H1 (cell line): ENCODE measurements around the gene SLC27A1. TPM values are rescaled to one million over a fixed set of nuclear protein-coding genes. Genes with fewer than 3 reads are reported as not detected.

Experiments
- CTCF ChIA-PET: fragments of 300-600 bp; sonication (Branson Sonifier 250); formaldehyde crosslinking; loops from one replicate; lab custom pipeline; 2021; ENCODE audit not compliant: partially characterized antibody; lab: Charles Lee
- POLR2A ChIA-PET: fragments of 300-600 bp; sonication (Branson Sonifier 250); formaldehyde crosslinking; loops from one replicate; lab custom pipeline; 2021; ENCODE audit warnings: inconsistent platforms; ENCODE audit not compliant: partially characterized antibody; lab: Charles Lee
- DNase-seq, 2 experiments: peaks; one replicate each; pipeline versions ENCODE4 v3.0.0 to v3.0.0-alpha.2; 2010 to 2022; ENCODE audit warnings: low spot score in 2 of 2, low read depth in 1 of 2, mixed read lengths in 1 of 2
- FAIRE-seq: peaks from 2 replicates; lab custom pipeline; 2011; peaks lifted over from hg19 to GRCh38; lab: Jason Lieb, UNC
- H2AFZ ChIP-seq: 2 replicates; pipeline ENCODE4 v1.8.1; 2012; ENCODE audit warnings: low read length, inconsistent platforms
- H2AK5ac ChIP-seq: 2 replicates; pipeline ENCODE4 v1.6.1; 2013; ENCODE audit warnings: low read depth, low read length
- H2BK120ac ChIP-seq: replicated peaks from 2 replicates; pipeline ENCODE3; 2013; ENCODE audit warnings: low read depth, low read length, inconsistent platforms
- H2BK12ac ChIP-seq: 2 replicates; pipeline ENCODE4 v1.6.1; 2013; ENCODE audit warnings: low read depth, low read length
- H2BK15ac ChIP-seq: 2 replicates; pipeline ENCODE4 v1.6.1; 2013; ENCODE audit warnings: low read length
- H2BK20ac ChIP-seq: 2 replicates; pipeline ENCODE4 v1.6.1; 2013; ENCODE audit warnings: low read length
- H2BK5ac ChIP-seq: 2 replicates; pipeline ENCODE4 v1.6.1; 2013; ENCODE audit warnings: low read depth, low read length
- H3K14ac ChIP-seq: 2 replicates; pipeline ENCODE4 v1.6.1; 2013; ENCODE audit warnings: inconsistent platforms; ENCODE audit not compliant: insufficient read length
- H3K18ac ChIP-seq: 2 replicates; pipeline ENCODE4 v1.6.1; 2013; ENCODE audit warnings: low read length; ENCODE audit errors: extremely low read depth
- H3K23ac ChIP-seq: 2 replicates; pipeline ENCODE4 v1.6.1; 2013; ENCODE audit warnings: inconsistent platforms; ENCODE audit not compliant: insufficient read length
- H3K23me2 ChIP-seq: 2 replicates; pipeline ENCODE4 v1.6.1; 2013; ENCODE audit warnings: low read depth, low read length
- H3K27ac ChIP-seq: 2 replicates; pipeline ENCODE4 v1.6.1; 2011; ENCODE audit warnings: low read depth, low read length, inconsistent platforms
- H3K27me3 ChIP-seq, 4 experiments: replicated peaks in 1 of 4; 1 replicate in 1 of 4; 2 replicates in 3 of 4; pipeline versions ENCODE4 v1.6.1 to v1.8.1; 2011 to 2013; ENCODE audit warnings: low read length in 3 of 4, mild to moderate bottlenecking in 3 of 4, inconsistent platforms in 2 of 4, mixed read lengths in 2 of 4, moderate library complexity in 1 of 4; ENCODE audit not compliant: control insufficient read depth in 3 of 4, insufficient read depth in 3 of 4; ENCODE audit errors: extremely low read depth in 1 of 4
- H3K36me3 ChIP-seq, 4 experiments: 2 replicates each; pipeline versions ENCODE4 v1.6.1 to v1.8.1; 2011 to 2013; ENCODE audit warnings: mild to moderate bottlenecking in 4 of 4, low read length in 3 of 4, moderate library complexity in 2 of 4, control low read depth in 1 of 4, inconsistent platforms in 1 of 4; ENCODE audit not compliant: insufficient read depth in 4 of 4, control insufficient read depth in 2 of 4
- H3K4ac ChIP-seq: replicated peaks from 2 replicates; pipeline ENCODE3; 2013; ENCODE audit warnings: low read length, low read depth, mixed read lengths, inconsistent platforms; ENCODE audit not compliant: insufficient read length
- H3K4me1 ChIP-seq, 4 experiments: replicated peaks in 1 of 4; 1 replicate in 1 of 4; 2 replicates in 3 of 4; pipeline versions ENCODE4 v1.6.1 to v1.8.1; 2011 to 2013; ENCODE audit warnings: low read length in 3 of 4, inconsistent platforms in 2 of 4, mixed read lengths in 1 of 4; ENCODE audit not compliant: insufficient read depth in 4 of 4, control insufficient read depth in 3 of 4
- H3K4me2 ChIP-seq, 2 experiments: 2 replicates each; pipeline versions ENCODE4 v1.6.1 to v1.8.1; 2011 to 2013; ENCODE audit warnings: low read depth in 2 of 2, low read length in 2 of 2, control low read depth in 1 of 2, inconsistent platforms in 1 of 2, mild to moderate bottlenecking in 1 of 2; ENCODE audit not compliant: insufficient read depth in 1 of 2
- H3K4me3 ChIP-seq, 4 experiments: fragments of 200-600, 300-600 bp in 1 of 4; sonication (generic), shearing (Covaris generic), sonication (Bioruptor Twin) in 1 of 4; 2 replicates each; pipeline versions ENCODE4 v1.5.1 to v1.8.1; 2011 to 2016; ENCODE audit warnings: low read length in 4 of 4, low read depth in 3 of 4, control low read depth in 2 of 4, inconsistent platforms in 2 of 4, mild to moderate bottlenecking in 2 of 4, mixed read lengths in 1 of 4, moderate library complexity in 1 of 4; ENCODE audit not compliant: insufficient read depth in 2 of 4; ENCODE audit errors: extremely low read depth in 1 of 4
- H3K56ac ChIP-seq: replicated peaks from 2 replicates; pipeline ENCODE3; 2013; ENCODE audit warnings: low read depth, mild to moderate bottlenecking, mixed read lengths, low read length, inconsistent platforms; ENCODE audit not compliant: insufficient read length
- H3K79me1 ChIP-seq: 2 replicates; pipeline ENCODE4 v1.6.1; 2013; ENCODE audit warnings: low read depth, low read length, control low read depth
- H3K79me2 ChIP-seq, 2 experiments: 2 replicates each; pipeline versions ENCODE4 v1.6.1 to v1.8.1; 2012 to 2013; ENCODE audit warnings: low read length in 2 of 2, mild to moderate bottlenecking in 2 of 2, inconsistent platforms in 1 of 2; ENCODE audit not compliant: insufficient read depth in 2 of 2, control insufficient read depth in 1 of 2
- H3K9ac ChIP-seq, 4 experiments: replicated peaks in 1 of 4; 1 replicate in 1 of 4; 2 replicates in 3 of 4; pipeline versions ENCODE4 v1.6.1 to v1.8.1; 2011 to 2013; ENCODE audit warnings: low read depth in 3 of 4, low read length in 3 of 4, control low read depth in 2 of 4, mild to moderate bottlenecking in 2 of 4, moderate library complexity in 2 of 4, inconsistent platforms in 1 of 4; ENCODE audit errors: extremely low read depth in 1 of 4
- H3K9me3 ChIP-seq, 2 experiments: 2 replicates each; pipeline versions ENCODE4 v1.6.1 to v1.8.1; 2012 to 2013; ENCODE audit warnings: mild to moderate bottlenecking in 2 of 2, moderate library complexity in 2 of 2, control low read depth in 1 of 2, inconsistent platforms in 1 of 2, low read depth in 1 of 2, low read length in 1 of 2, mixed read lengths in 1 of 2; ENCODE audit not compliant: insufficient read depth in 2 of 2
- H4K20me1 ChIP-seq, 2 experiments: replicated peaks in 1 of 2; 2 replicates each; pipeline versions ENCODE3 to v1.8.1; 2011 to 2013; ENCODE audit warnings: inconsistent platforms in 2 of 2, low read length in 2 of 2, mild to moderate bottlenecking in 1 of 2; ENCODE audit not compliant: insufficient read depth in 2 of 2, control insufficient read depth in 1 of 2
- H4K5ac ChIP-seq: 2 replicates; pipeline ENCODE4 v1.6.1; 2013; ENCODE audit warnings: low read length, low read depth, mixed read lengths, inconsistent platforms; ENCODE audit not compliant: insufficient read length
- H4K8ac ChIP-seq: 2 replicates; pipeline ENCODE4 v1.8.0; 2013; ENCODE audit warnings: mild to moderate bottlenecking, moderate library complexity, low read length, inconsistent platforms; ENCODE audit not compliant: insufficient read depth; ENCODE audit errors: extremely low read depth
- H4K91ac ChIP-seq: replicated peaks from 2 replicates; pipeline ENCODE3; 2013; ENCODE audit warnings: low read length, mixed read lengths, inconsistent platforms; ENCODE audit not compliant: insufficient read length
- ASH2L ChIP-seq: fragments of 200-600, 300-600 bp; sonication (generic); IDR thresholded peaks from one replicate; pipeline ENCODE4 v1.7.1; 2017; ENCODE audit warnings: low read length
- CBX8 ChIP-seq: fragments of 300-800, 300-1000 bp; sonication (generic); IDR thresholded peaks from 2 replicates; pipeline ENCODE4 v1.7.1; 2016; ENCODE audit warnings: low read depth, low read length, borderline replicate concordance
- EP300 ChIP-seq, 2 experiments: IDR thresholded peaks; 1 replicate in 1 of 2; 2 replicates in 1 of 2; pipeline ENCODE4 v1.6.1; 2011 to 2012; ENCODE audit warnings: low read depth in 2 of 2, low read length in 2 of 2, mild to moderate bottlenecking in 2 of 2, borderline replicate concordance in 1 of 2, inconsistent platforms in 1 of 2, moderate library complexity in 1 of 2
- GTF2F1 ChIP-seq: IDR thresholded peaks from 2 replicates; pipeline ENCODE4 v1.6.1; 2012; ENCODE audit warnings: low read depth, low read length, improper control_type of control experiment, borderline replicate concordance
- KDM4A ChIP-seq: IDR thresholded peaks from one replicate; pipeline ENCODE4 v1.7.1; 2012; ENCODE audit warnings: low read depth, mild to moderate bottlenecking, moderate library complexity, low read length, inconsistent platforms; ENCODE audit not compliant: severe bottlenecking
- KDM5A ChIP-seq: fragments of 200-600 bp; IDR thresholded peaks from 2 replicates; pipeline ENCODE4 v1.7.1; 2012; ENCODE audit warnings: mild to moderate bottlenecking, low read length, inconsistent platforms, mixed read lengths
- SRF ChIP-seq: IDR thresholded peaks from 2 replicates; pipeline ENCODE4 v1.6.1; 2011; ENCODE audit warnings: mild to moderate bottlenecking, low read depth, low read length, moderate library complexity
- TAF1 ChIP-seq: IDR thresholded peaks from 2 replicates; pipeline ENCODE4 v1.6.1; 2011; ENCODE audit warnings: mild to moderate bottlenecking, low read depth, low read length
- WGBS, 2 experiments: shearing (Covaris generic) in 1 of 2; methylation state at CpG; one replicate each; pipeline versions ENCODE4 v1.1.6 to v1.1.7; 2013 to 2015; ENCODE audit warnings: low lambda C conversion rate in 2 of 2, mixed read lengths in 2 of 2, inconsistent platforms in 1 of 2, low coverage in 1 of 2, missing lambda C conversion rate in 1 of 2; ENCODE audit not compliant: insufficient replicate concordance in 2 of 2, insufficient coverage in 1 of 2, insufficient read length in 1 of 2; ENCODE audit errors: extremely low coverage in 1 of 2, missing lambda C conversion rate in 1 of 2; 5-methylcytosine and 5-hydroxymethylcytosine counted together
- polyA plus RNA-seq, 7 experiments: library from polyadenylated mRNA; depleted of rRNA in 3 of 7; stranded (reverse) in 5 of 7; unstranded in 2 of 7; fragments of >200 nt in 5 of 7; fragments of 200-250 nt in 2 of 7; gene quantifications; 1 replicate in 5 of 7; 2 replicates in 1 of 7; 4 replicates in 1 of 7; pipeline versions ENCODE4 v1.2.1 to v1.2.3, GENCODE V29; 2011 to 2013; ENCODE audit warnings: missing spikeins in 2 of 7, mixed read lengths in 2 of 7
- total RNA-seq: library from RNA; stranded (reverse); fragmentation: NEBNext Ultra II Directional; extraction: Animal tissue kit (Norgen Biotek cat#: 25700); gene quantifications from 2 replicates; pipeline ENCODE4 v1.2.1, GENCODE V29; 2021

Gene SLC27A1
- total and polyA plus RNA-seq, 2 of the 8 experiments (the other 6 are each of a cell fraction or from before 2014, with no cell fraction given) = 7.5 to 9.1 TPM

GRCh38 chr19:17435218-17435617, 35.1 kb upstream of the SLC27A1 start:
- H2BK5ac ChIP-seq = no peak overlapping the region
- no peaks in the 10 kb centered on the region for H3K4me1 ChIP-seq
- H3K56ac ChIP-seq = no peak overlapping the region
- no peak overlapping the region for H3K18ac ChIP-seq
- H2BK12ac ChIP-seq = no peak overlapping the region
- H3K14ac ChIP-seq = no peak overlapping the region
- no peak overlapping the region for H3K23ac ChIP-seq
- POLR2A ChIA-PET = no interaction called here
- no peak overlapping the region for H2AFZ ChIP-seq
- no peaks in the 10 kb centered on the region; a peak in 1 of 7 replicates for H3K27me3 ChIP-seq
- no peak for TF ChIP-seq EP300 (IDR thresholded peaks at IDR 0.05; ENCODE audit: borderline replicate concordance in 1 of 2, low read depth in 2 of 2, low read length in 2 of 2)
- TF ChIP-seq TAF1 = no peak
- TF ChIP-seq ASH2L = no peak
- no peak for TF ChIP-seq GTF2F1
- no peak for TF ChIP-seq KDM4A
- TF ChIP-seq CBX8 = no peak
- no peak for TF ChIP-seq SRF
- TF ChIP-seq KDM5A = no peak
- no peak overlapping the region for H2BK120ac ChIP-seq
- H3K79me2 ChIP-seq = no peaks in the 10 kb centered on the region
- no peaks in the 10 kb centered on the region for H4K20me1 ChIP-seq
- no peak overlapping the region for H2BK15ac ChIP-seq
- H3K9me3 ChIP-seq = no peaks in the 10 kb centered on the region
- no peak overlapping the region for H4K91ac ChIP-seq
- no peak overlapping the region for H4K8ac ChIP-seq
- 83% methylated on average over 7 of the region's 7 CpGs; no CpG with 5 or more reads in 1 of the 2 experiments for WGBS, 2 experiments
- no peak for FAIRE-seq
- no peak overlapping the region for H3K27ac ChIP-seq
- H3K9ac ChIP-seq = no peak overlapping the region
- H3K4ac ChIP-seq = no peak overlapping the region
- no peak overlapping the region for H2BK20ac ChIP-seq
- no peak for DNase-seq
- H3K4me2 ChIP-seq = no peak overlapping the region
- H2AK5ac ChIP-seq = no peak overlapping the region
- CTCF ChIA-PET = interaction anchor here (2.0 kb wide), 1 partner anchor 8 kb away, joined by 5 read pairs; no protein-coding TSS in a partner anchor
- no peak overlapping the region for H4K5ac ChIP-seq
- H3K4me3 ChIP-seq = no peak overlapping the region
- no peaks in the 10 kb centered on the region for H3K36me3 ChIP-seq
- H3K23me2 ChIP-seq = no peaks in the 10 kb centered on the region
- no peaks in the 10 kb centered on the region for H3K79me1 ChIP-seq
